ENCODE results near the gene SH3GL2.

DNA sequence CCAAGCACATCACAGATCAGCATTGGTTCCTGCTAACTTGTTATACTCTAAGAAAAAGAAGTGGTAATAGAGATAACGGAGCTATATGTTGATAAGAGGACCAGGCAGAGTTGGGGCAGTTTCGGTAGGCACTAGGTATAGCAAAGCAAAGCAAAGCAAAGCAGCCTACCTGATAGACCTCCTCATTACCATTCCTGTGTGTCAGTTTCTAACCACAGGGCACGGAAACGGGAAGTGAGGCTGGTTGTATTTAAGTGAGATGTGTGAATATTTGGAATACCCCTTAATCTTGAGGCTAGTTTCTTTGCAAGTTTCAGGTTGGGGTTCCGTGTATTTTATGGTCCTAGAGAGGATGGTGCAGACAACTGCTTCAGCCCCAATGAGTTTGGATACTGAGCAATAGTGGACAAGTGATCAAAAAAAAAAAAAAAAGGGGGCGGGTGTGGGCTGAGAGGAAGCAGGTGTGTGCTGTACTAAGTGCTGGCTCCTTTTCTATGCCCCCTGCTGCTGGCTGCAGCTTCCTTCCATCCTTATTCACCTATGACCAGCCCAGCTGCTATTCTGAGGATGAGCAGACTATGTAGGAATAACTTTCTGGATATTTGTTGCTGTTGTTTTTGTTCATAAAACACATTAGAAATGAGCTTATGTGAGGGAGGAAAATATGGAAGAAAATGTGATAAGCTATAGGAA is 183.3 kb downstream of the SH3GL2 start:
- TF ChIP-seq CTCF (IDR thresholded peaks at IDR 0.05) (no peak), POLR2A (IDR thresholded peaks at IDR 0.05) (no peak)
